GM21723 (cell line): ENCODE results near the gene ANK2.

ENCODE experiments used
- ATAC-seq: cut with Tn5 transposase; IDR thresholded peaks from one replicate; pipeline ENCODE4 v1.9.1; 2021; ENCODE audit warnings: mild to moderate bottlenecking, moderate library complexity; ENCODE audit not compliant: unreplicated experiment

ANK2 gene

GRCh38 chr4:113327494-113327893 is 278.0 kb downstream of the ANK2 start:
- no peak for ATAC-seq

GRCh38 chr4:113328514-113328913 is 279.1 kb downstream of the ANK2 start:
- ATAC-seq = no peak

DNA sequence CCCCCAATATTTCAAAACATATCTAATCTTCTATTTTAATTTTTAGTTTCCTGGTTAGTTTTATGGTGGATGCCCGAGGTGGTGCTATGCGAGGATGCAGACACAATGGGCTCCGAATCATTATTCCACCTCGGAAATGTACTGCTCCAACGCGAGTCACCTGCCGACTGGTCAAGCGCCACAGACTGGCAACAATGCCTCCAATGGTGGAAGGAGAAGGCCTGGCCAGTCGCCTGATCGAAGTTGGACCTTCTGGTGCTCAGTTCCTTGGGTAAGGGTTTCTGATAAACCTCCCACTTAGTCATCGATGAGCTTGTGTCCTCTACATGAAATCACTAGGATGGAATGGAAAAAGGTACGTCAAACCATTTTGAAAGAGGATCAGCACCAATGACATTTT is 280.7 kb downstream of the ANK2 start:
- no peak for ATAC-seq

DNA sequence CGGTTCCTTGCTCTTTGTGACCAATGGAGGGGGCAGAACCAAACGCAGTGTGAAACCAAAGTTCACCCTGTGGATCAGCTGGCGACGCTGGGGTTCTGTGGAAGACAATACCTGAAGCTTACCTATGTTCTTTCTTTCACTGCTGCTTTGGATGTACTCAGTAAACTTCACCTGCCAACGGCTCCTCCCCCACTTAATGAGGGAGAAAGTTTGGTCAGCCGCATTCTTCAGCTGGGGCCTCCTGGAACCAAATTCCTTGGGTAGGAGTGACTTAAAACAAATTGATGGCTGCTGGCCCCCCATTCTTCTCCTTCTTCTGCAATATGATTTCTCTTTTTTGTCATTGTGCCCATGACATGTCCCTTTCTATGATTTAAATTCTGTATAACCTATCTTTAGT is 282.4 kb downstream of the ANK2 start:
- no peak for ATAC-seq

DNA sequence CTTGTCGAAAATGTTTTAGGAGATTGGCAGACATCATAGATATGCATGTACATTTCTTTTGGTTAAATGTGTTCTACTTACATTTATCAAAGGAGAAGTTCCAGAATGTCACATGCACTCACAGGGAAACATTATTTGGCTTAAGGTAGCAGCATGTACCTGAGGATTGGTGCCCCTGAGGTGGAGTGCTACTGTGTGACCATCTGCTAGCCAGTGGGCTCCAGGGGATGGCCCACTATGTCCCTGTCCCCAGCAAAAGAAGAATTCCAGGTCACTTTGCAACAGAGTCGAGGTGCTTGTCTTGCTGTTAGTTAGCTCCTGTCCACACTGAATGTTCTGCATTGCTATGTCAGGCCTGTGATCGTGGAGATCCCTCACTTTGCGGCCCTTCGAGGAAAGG is 283.2 kb downstream of the ANK2 start:
- no peak for ATAC-seq

- no peak for ATAC-seq
Measured at GRCh38 chr4:113335746-113336145, 286.3 kb downstream of the ANK2 start.

- ATAC-seq = no peak
Measured at GRCh38 chr4:113336556-113336955, 287.1 kb downstream of the ANK2 start.

- no peak for ATAC-seq
Measured at GRCh38 chr4:113339430-113339813, 290.0 kb downstream of the ANK2 start.

- ATAC-seq = no peak
Measured at GRCh38 chr4:113344100-113344499, 294.6 kb downstream of the ANK2 start.

DNA sequence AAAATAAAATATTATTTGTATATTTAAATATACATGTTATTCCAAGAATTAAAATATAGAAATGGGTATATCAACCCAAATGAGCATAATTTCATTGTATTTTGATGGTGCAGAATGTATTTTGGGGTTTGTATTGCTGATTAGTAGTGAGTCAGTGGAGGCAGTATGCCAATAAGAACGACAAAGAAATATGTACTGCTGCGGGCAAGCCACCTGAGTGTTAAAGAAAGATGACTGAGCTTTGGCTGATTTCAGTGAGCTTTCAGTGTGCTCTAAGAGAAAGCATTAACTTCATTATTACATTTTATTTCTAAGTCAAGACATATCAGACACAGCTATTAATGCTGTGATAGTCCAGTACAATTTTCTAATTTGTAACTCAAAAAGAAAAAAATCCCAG is 297.8 kb downstream of the ANK2 start:
- no peak for ATAC-seq

- ATAC-seq = no peak
Measured at GRCh38 chr4:113349430-113349829, 300.0 kb downstream of the ANK2 start.

DNA sequence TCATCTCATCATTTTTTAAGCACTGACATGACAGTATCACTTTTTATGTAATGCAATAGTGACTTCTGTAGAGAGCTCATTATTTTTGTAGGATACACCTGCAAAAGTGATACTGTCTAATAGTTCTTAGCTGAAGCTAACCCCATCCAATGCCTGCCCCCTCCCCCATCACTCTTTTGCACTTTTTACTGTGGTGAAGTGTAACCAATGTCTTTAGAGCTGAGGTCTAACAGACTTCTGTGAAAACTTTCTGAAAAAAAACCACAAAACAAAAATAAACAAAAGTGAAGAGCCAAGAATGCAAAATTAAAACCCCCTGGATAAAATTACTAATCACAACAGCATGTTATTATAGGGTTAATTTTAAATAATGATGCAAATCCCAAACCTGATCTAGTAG is 301.1 kb downstream of the ANK2 start:
- no peak for ATAC-seq

- peak; percentile 99 for ATAC-seq
Measured at GRCh38 chr4:113355550-113356371, 306.3 kb downstream of the ANK2 start.

GRCh38 chr4:113356453-113356852 is 307.0 kb downstream of the ANK2 start:
- no peak for ATAC-seq

- ATAC-seq = no peak
Measured at GRCh38 chr4:113358784-113359183, 309.3 kb downstream of the ANK2 start.

GRCh38 chr4:113365377-113365776 is 315.9 kb downstream of the ANK2 start:
- ATAC-seq = no peak

GRCh38 chr4:113368056-113368455 is 318.6 kb downstream of the ANK2 start:
- ATAC-seq = no peak

- no peak for ATAC-seq
Measured at GRCh38 chr4:113371111-113371510, 321.7 kb downstream of the ANK2 start.

DNA sequence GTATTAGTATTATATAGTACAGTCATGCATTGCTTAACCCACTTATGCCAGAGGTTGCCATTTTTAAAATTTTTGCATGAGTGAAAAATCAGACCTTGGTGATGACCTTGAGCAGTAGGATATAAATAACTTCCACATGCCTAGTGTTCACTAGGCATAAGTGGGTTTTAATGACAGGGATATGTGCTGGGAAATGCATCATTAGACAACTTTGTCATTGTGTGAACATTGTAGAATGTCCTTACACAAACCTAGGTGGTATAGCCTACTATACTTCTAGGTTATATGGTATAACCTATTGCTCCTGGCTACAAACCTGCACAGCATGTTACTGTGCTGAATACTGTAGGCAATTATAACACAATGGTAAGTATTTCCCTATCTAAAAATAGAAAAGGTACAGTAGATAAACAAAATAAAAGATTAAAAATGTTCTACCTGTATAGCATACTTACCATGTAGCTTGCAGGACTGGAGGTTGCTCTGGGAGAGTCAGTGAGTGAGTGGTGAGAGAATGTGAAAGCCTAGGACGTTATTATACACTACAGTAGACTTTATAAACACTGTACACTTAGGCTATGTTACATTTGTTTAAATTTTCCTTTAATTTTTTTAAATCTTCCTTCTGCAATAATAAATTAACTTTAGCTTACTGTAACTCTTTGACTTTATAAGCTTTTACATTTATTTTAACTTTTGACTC is 326.7 kb downstream of the ANK2 start:
- ATAC-seq = no peak

GRCh38 chr4:113378836-113379235 is 329.4 kb downstream of the ANK2 start:
- no peak for ATAC-seq

DNA sequence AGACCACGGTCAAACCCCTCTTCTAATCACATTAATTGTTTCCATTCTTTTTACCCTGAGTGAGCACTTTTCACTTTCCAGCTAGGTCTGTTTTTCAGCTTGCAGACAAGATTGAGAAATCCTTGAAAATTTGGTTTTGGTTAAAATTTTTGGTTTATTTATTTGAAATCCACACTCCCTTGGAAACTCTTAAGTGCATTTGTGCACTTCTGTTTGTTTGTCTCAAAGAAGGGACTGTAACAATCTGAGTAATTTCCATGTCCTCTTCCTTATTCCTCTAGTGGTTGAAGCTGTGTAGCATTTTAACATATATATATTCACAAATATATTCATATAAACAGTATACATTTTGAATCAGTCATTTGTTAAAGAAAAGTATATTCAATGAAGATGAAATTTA is 333.3 kb downstream of the ANK2 start:
- no peak for ATAC-seq

- ATAC-seq = no peak
Measured at GRCh38 chr4:113383111-113383785, 333.8 kb downstream of the ANK2 start.
